Measurements from ENCODE around the gene PLEKHG5. TPM values are rescaled to one million over a fixed set of nuclear protein-coding genes. Genes with fewer than 3 reads are reported as not detected.

PLEKHG5 gene
- total and polyA plus RNA-seq, 4 donors = 3.4 to 22.9 (median 10.0) TPM

- DNase-seq (peak in 1 of 3 donors; percentile 36), ATAC-seq (ENCODE audit: insufficient read depth, low FRiP score) (peak; percentile 68)
- H3K4me3 ChIP-seq = no peak overlapping the region
- H3K9ac ChIP-seq (ENCODE audit: insufficient read depth in 1 of 2, low read length in 2 of 2) = no peak overlapping the region
- peak overlapping the region in 1 of 2 donors; percentile 85 for H3K27ac ChIP-seq (ENCODE audit: low read depth in 1 of 2, low read length in 1 of 2)
- TF ChIP-seq, protein P1, sequence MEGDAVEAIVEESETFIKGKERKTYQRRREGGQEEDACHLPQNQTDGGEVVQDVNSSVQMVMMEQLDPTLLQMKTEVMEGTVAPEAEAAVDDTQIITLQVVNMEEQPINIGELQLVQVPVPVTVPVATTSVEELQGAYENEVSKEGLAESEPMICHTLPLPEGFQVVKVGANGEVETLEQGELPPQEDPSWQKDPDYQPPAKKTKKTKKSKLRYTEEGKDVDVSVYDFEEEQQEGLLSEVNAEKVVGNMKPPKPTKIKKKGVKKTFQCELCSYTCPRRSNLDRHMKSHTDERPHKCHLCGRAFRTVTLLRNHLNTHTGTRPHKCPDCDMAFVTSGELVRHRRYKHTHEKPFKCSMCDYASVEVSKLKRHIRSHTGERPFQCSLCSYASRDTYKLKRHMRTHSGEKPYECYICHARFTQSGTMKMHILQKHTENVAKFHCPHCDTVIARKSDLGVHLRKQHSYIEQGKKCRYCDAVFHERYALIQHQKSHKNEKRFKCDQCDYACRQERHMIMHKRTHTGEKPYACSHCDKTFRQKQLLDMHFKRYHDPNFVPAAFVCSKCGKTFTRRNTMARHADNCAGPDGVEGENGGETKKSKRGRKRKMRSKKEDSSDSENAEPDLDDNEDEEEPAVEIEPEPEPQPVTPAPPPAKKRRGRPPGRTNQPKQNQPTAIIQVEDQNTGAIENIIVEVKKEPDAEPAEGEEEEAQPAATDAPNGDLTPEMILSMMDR (IDR thresholded peaks at IDR 0.05; ENCODE audit: control extremely low read depth, extremely low read depth) = no peak
- H3K27me3 ChIP-seq (ENCODE audit: control insufficient read depth in 3 of 3, insufficient read depth in 3 of 3, low read length in 2 of 3) = no peaks in the 10 kb centered on the region
- peaks cover 0 to 2% (median 0%) of the 10 kb centered on the region in 4 donors for H3K9me3 ChIP-seq (ENCODE audit: control insufficient read depth in 4 of 4, insufficient read depth in 3 of 4, low read length in 3 of 4)
- WGBS, 2 donors = 72 to 77% methylated on average over 7 of the region's 7 CpGs
- peaks cover 0 to 25% (median 10%) of the 10 kb centered on the region in 4 donors for H3K36me3 ChIP-seq (ENCODE audit: control insufficient read depth in 4 of 4, insufficient read depth in 4 of 4, low read length in 4 of 4)
- H3K4me1 ChIP-seq (ENCODE audit: control insufficient read depth in 5 of 5, insufficient read depth in 5 of 5, low read length in 5 of 5) = peaks cover 0 to 4% (median 0%) of the 10 kb centered on the region in 5 donors
Observed at GRCh38 chr1:6471970-6472368, 19.5 kb downstream of the PLEKHG5 start.

DNA sequence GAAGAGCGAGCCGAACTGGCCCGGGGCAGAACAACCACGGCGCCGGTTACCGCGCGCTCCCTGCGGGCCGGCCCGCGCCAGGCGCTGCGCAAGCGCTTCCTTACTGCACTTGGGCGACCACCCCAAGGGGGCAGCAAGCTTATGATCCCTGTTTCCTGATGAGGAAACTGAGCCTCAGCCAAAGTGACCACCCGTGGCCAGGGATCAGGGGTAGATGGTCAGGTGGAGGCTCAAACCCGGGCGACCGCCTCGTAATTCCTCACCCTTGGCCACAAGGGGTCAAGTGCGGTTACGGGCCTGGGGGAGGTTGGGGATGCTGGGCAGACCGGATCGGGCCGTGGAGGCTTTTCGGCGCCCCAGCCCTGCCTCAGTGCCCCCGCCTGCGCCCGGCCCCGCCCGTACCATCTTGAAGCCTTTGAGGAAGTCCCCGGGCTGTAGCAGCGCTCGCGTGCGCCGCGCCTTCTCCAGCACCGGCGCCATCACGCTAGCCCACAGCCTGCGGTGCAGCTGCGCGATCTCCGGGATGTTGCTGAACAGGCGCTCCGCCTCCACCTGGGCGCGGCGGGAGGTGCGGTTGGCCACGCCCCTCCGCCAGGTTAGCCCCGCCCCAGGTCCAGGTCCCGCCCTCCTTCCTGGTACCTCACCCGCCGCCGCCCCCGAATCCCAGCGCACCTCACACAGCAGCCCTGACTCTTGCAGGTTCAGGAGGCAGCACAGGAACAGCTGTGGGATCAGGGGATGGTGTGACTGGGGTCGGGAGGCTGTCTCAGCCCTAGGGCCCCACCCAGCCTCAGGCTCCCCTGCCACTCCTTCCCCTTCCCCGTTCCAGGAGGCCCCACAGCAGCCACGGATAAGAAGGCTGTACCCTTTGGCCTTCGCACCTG, 20.1 kb downstream of the PLEKHG5 start:
- H3K4me1 ChIP-seq (ENCODE audit: control insufficient read depth in 5 of 5, insufficient read depth in 5 of 5, low read length in 5 of 5) = peaks cover 0 to 5% (median 0%) of the 10 kb centered on the region in 5 donors
- H3K27me3 ChIP-seq (ENCODE audit: control insufficient read depth in 3 of 3, insufficient read depth in 3 of 3, low read length in 2 of 3) = no peaks in the 10 kb centered on the region
- 86 to 89% methylated on average over 67 of the region's 67 CpGs for WGBS, 2 donors
- no peak overlapping the region for H3K9ac ChIP-seq (ENCODE audit: insufficient read depth in 1 of 2, low read length in 2 of 2)
- DNase-seq (no peak), ATAC-seq (ENCODE audit: insufficient read depth, low FRiP score) (no peak)
- H3K36me3 ChIP-seq (ENCODE audit: control insufficient read depth in 4 of 4, insufficient read depth in 4 of 4, low read length in 4 of 4) = peaks cover 0 to 25% (median 10%) of the 10 kb centered on the region in 4 donors
- peak overlapping the region in 1 of 2 donors; percentile 65 for H3K27ac ChIP-seq (ENCODE audit: low read depth in 1 of 2, low read length in 1 of 2)
- H3K9me3 ChIP-seq (ENCODE audit: control insufficient read depth in 4 of 4, insufficient read depth in 3 of 4, low read length in 3 of 4) = peaks cover 0 to 2% (median 0%) of the 10 kb centered on the region in 4 donors
- no peak overlapping the region for H3K4me3 ChIP-seq
- TF ChIP-seq, protein P1 (IDR thresholded peaks at IDR 0.05; ENCODE audit: control extremely low read depth, extremely low read depth) = no peak

GRCh38 chr1:6470132-6471085, 21.1 kb downstream of the PLEKHG5 start:
- no peak overlapping the region for H3K4me3 ChIP-seq
- peaks cover 0 to 25% (median 10%) of the 10 kb centered on the region in 4 donors for H3K36me3 ChIP-seq (ENCODE audit: control insufficient read depth in 4 of 4, insufficient read depth in 4 of 4, low read length in 4 of 4)
- ATAC-seq (ENCODE audit: insufficient read depth, low FRiP score) (no peak), DNase-seq (no peak)
- H3K9me3 ChIP-seq (ENCODE audit: control insufficient read depth in 4 of 4, insufficient read depth in 3 of 4, low read length in 3 of 4) = peaks cover 0 to 2% (median 0%) of the 10 kb centered on the region in 4 donors
- H3K27me3 ChIP-seq (ENCODE audit: control insufficient read depth in 3 of 3, insufficient read depth in 3 of 3, low read length in 2 of 3) = no peaks in the 10 kb centered on the region
- 87 to 90% methylated on average over 67 of the region's 67 CpGs for WGBS, 2 donors
- no peak overlapping the region for H3K9ac ChIP-seq (ENCODE audit: insufficient read depth in 1 of 2, low read length in 2 of 2)
- H3K27ac ChIP-seq (ENCODE audit: low read depth in 1 of 2, low read length in 1 of 2) = no peak overlapping the region
- H3K4me1 ChIP-seq (ENCODE audit: control insufficient read depth in 5 of 5, insufficient read depth in 5 of 5, low read length in 5 of 5) = peaks cover 0 to 7% (median 0%) of the 10 kb centered on the region in 5 donors
- TF ChIP-seq, protein P1 (IDR thresholded peaks at IDR 0.05; ENCODE audit: control extremely low read depth, extremely low read depth) = no peak

Measured in lung (tissue), 12 donors.